GM23338 (cell line): ENCODE measurements around the gene SLIT1. TPM values are rescaled to one million over a fixed set of nuclear protein-coding genes. Genes with fewer than 3 reads are reported as not detected.
A peak's percentile ranks its signal among the peaks of the same experiment; 100 is the strongest.

Experiments used
- ATAC-seq: fragments of 200-7000 bp; cut with Tn5 transposase; 3 replicates; pipeline ENCODE4 v1.9.1; 2020
- DNase-seq: peaks from one replicate; pipeline ENCODE4 v3.0.0-alpha.2; 2015; ENCODE audit warnings: low spot score
- H2AFZ ChIP-seq: fragments of 200-600 bp; sonication (generic); 2 replicates; pipeline ENCODE4 v1.8.0; 2016; ENCODE audit warnings: antibody characterized with exemption, mild to moderate bottlenecking, moderate library complexity
- H3F3A ChIP-seq: fragments of 200-600 bp; sonication (generic); replicated peaks from 2 replicates; pipeline ENCODE4 v1.8.0; 2017; ENCODE audit warnings: antibody characterized with exemption, mixed run types, low read depth
- H3K27ac ChIP-seq: fragments of 200-600 bp; sonication (generic); 2 replicates; pipeline ENCODE4 v1.6.1; 2016; ENCODE audit warnings: low read depth
- H3K27me3 ChIP-seq: fragments of 200-600 bp; sonication (generic); 2 replicates; pipeline ENCODE4 v1.8.0; 2016; ENCODE audit warnings: mild to moderate bottlenecking, mixed run types, moderate library complexity; ENCODE audit not compliant: insufficient read depth
- H3K36me3 ChIP-seq: fragments of 200-600 bp; sonication (generic); 2 replicates; pipeline ENCODE4 v1.8.0; 2016; ENCODE audit warnings: mild to moderate bottlenecking; ENCODE audit not compliant: insufficient read depth
- H3K4me1 ChIP-seq: fragments of 200-600 bp; sonication (generic); 2 replicates; pipeline ENCODE4 v1.8.0; 2016; ENCODE audit warnings: mild to moderate bottlenecking, moderate library complexity; ENCODE audit not compliant: insufficient read depth
- H3K4me2 ChIP-seq: fragments of 200-600 bp; sonication (generic); 2 replicates; pipeline ENCODE4 v1.7.1; 2017; ENCODE audit warnings: mixed run types
- H3K4me3 ChIP-seq: fragments of 200-600 bp; sonication (generic); 2 replicates; pipeline ENCODE4 v1.6.1; 2016; ENCODE audit warnings: mixed run types
- H3K79me2 ChIP-seq: fragments of 200-600 bp; sonication (generic); replicated peaks from 2 replicates; pipeline ENCODE4 v1.8.0; 2017; ENCODE audit warnings: mild to moderate bottlenecking; ENCODE audit not compliant: insufficient read depth
- H3K9me2 ChIP-seq: fragments of 200-600 bp; sonication (generic); 2 replicates; pipeline ENCODE4 v1.8.0; 2017; ENCODE audit not compliant: insufficient read depth
- H4K20me1 ChIP-seq: fragments of 200-600 bp; sonication (generic); replicated peaks from 2 replicates; pipeline ENCODE4 v1.8.0; 2017; ENCODE audit warnings: mild to moderate bottlenecking; ENCODE audit not compliant: insufficient read depth
- H3K27ac Mint-ChIP-seq: 2 replicates; pipeline ENCODE4 v1.8.0; 2020; ENCODE audit warnings: inconsistent platforms, mild to moderate bottlenecking, moderate library complexity, mixed read lengths
- H3K27me3 Mint-ChIP-seq: 3 replicates; pipeline ENCODE4 v1.8.0; 2022; ENCODE audit warnings: low read depth, mild to moderate bottlenecking, moderate library complexity, mixed read lengths, inconsistent platforms; ENCODE audit not compliant: insufficient read depth, poor library complexity
- H3K36me3 Mint-ChIP-seq: 3 replicates; pipeline ENCODE4 v1.8.0; 2021; ENCODE audit warnings: low read depth, mild to moderate bottlenecking, inconsistent platforms, moderate library complexity, mixed read lengths
- H3K4me1 Mint-ChIP-seq: 3 replicates; pipeline ENCODE4 v1.8.0; 2020; ENCODE audit warnings: mild to moderate bottlenecking, inconsistent platforms, mixed read lengths
- H3K4me3 Mint-ChIP-seq: 3 replicates; pipeline ENCODE4 v1.8.0; 2021; ENCODE audit warnings: moderate library complexity, mild to moderate bottlenecking, inconsistent platforms, mixed read lengths
- H3K9me3 Mint-ChIP-seq: 3 replicates; pipeline ENCODE4 v1.8.0; 2020; ENCODE audit warnings: moderate library complexity, mild to moderate bottlenecking, inconsistent platforms, mixed read lengths
- EZH2phosphoT487 ChIP-seq: fragments of 200-600 bp; sonication (generic); IDR thresholded peaks from one replicate; pipeline ENCODE4 v1.8.1; 2018; ENCODE audit warnings: antibody characterized with exemption; ENCODE audit not compliant: unreplicated experiment
- JUNB ChIP-seq: IDR thresholded peaks from one replicate; pipeline ENCODE4 v1.6.1; 2016; ENCODE audit warnings: antibody characterized with exemption; ENCODE audit not compliant: unreplicated experiment
- polyA plus RNA-seq: library from polyadenylated mRNA; unstranded; fragments of >200 nt; fragmentation: Nextera tagmentation; extraction: Ambion mirVana; gene quantifications from 2 replicates; pipeline ENCODE4 v1.2.1, GENCODE V29; 2016
- total RNA-seq: library from RNA; depleted of rRNA; stranded (reverse); fragments of >200 nt; shearing (Covaris generic); gene quantifications from 2 replicates; pipeline ENCODE4 v1.2.3, GENCODE V29; 2014; rRNA removed
- TF ChIP-seq, protein P1 (sequence below), 2 experiments: fragments of 200-600 bp in 1 of 2; sonication (generic) in 1 of 2; conservative IDR thresholded peaks; 2 replicates each; pipeline versions ENCODE4 v1.5.1 to v1.6.1; 2016 to 2017; ENCODE audit warnings: antibody characterized with exemption in 2 of 2, low read depth in 2 of 2, mild to moderate bottlenecking in 2 of 2, moderate library complexity in 1 of 2

Gene SLIT1
- total and polyA plus RNA-seq, 2 experiments from 2014 or later: 0.76 to 1.7 TPM

GRCh38 chr10:96949039-96949683, 236.6 kb downstream of the SLIT1 start:
- no peaks in the 10 kb centered on the region for H3K9me3 Mint-ChIP-seq
- no peaks in the 10 kb centered on the region for H3K9me2 ChIP-seq
- no peak overlapping the region for H3K27ac ChIP-seq
- no peaks in the 10 kb centered on the region; the same call in 1 of the 2 replicates for H4K20me1 ChIP-seq
- ATAC-seq (peak; percentile 41; the same call in 2 of the 3 replicates), DNase-seq (peak; percentile 11)
- no peaks in the 10 kb centered on the region for H3K4me1 ChIP-seq
- H3K4me1 Mint-ChIP-seq: no peaks in the 10 kb centered on the region
- H3K36me3 ChIP-seq: no peaks in the 10 kb centered on the region
- H3K79me2 ChIP-seq: no peaks in the 10 kb centered on the region
- no peak overlapping the region for H2AFZ ChIP-seq
- no peaks in the 10 kb centered on the region for H3F3A ChIP-seq
- TF ChIP-seq, protein P1, sequence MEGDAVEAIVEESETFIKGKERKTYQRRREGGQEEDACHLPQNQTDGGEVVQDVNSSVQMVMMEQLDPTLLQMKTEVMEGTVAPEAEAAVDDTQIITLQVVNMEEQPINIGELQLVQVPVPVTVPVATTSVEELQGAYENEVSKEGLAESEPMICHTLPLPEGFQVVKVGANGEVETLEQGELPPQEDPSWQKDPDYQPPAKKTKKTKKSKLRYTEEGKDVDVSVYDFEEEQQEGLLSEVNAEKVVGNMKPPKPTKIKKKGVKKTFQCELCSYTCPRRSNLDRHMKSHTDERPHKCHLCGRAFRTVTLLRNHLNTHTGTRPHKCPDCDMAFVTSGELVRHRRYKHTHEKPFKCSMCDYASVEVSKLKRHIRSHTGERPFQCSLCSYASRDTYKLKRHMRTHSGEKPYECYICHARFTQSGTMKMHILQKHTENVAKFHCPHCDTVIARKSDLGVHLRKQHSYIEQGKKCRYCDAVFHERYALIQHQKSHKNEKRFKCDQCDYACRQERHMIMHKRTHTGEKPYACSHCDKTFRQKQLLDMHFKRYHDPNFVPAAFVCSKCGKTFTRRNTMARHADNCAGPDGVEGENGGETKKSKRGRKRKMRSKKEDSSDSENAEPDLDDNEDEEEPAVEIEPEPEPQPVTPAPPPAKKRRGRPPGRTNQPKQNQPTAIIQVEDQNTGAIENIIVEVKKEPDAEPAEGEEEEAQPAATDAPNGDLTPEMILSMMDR (conservative IDR thresholded peaks at IDR 0.05; ENCODE audit: low read depth in 2 of 2): peak in 1 of 2 experiments; percentile 35; a peak in 1 of 4 replicates
- TF ChIP-seq EZH2phosphoT487: no peak
- TF ChIP-seq JUNB: no peak
- no peak overlapping the region for H3K27ac Mint-ChIP-seq
- H3K4me3 Mint-ChIP-seq: no peak overlapping the region
- no peaks in the 10 kb centered on the region; the same call in 2 of the 3 replicates for H3K36me3 Mint-ChIP-seq
- no peak overlapping the region for H3K4me3 ChIP-seq
- H3K4me2 ChIP-seq: no peak overlapping the region
- H3K27me3 Mint-ChIP-seq: no peaks in the 10 kb centered on the region
- no peaks in the 10 kb centered on the region for H3K27me3 ChIP-seq

Other genes starting within 250 kb of the SLIT1 start
- 35.9 and 38.8 TPM in 2 replicates for gene ARHGAP19, start 106.7 kb upstream of the SLIT1 start, total RNA-seq
- gene ARHGAP19, start 106.7 kb upstream of the SLIT1 start, polyA plus RNA-seq: 7.6 and 11.5 TPM in 2 replicates
- gene FRAT1, start 133.3 kb upstream of the SLIT1 start, total RNA-seq: 6.1 and 8.5 TPM in 2 replicates
- 1.4 and 1.7 TPM in 2 replicates for gene FRAT1, start 133.3 kb upstream of the SLIT1 start, polyA plus RNA-seq
- 87.5 and 109 TPM in 2 replicates for gene FRAT2, start 148.8 kb upstream of the SLIT1 start, total RNA-seq
- gene FRAT2, start 148.8 kb upstream of the SLIT1 start, polyA plus RNA-seq: 24.5 and 44.0 TPM in 2 replicates
- 62.6 and 66.4 TPM in 2 replicates for gene RRP12, start 215.4 kb upstream of the SLIT1 start, total RNA-seq
- gene RRP12, start 215.4 kb upstream of the SLIT1 start, polyA plus RNA-seq: 49.5 and 53.4 TPM in 2 replicates
- 870 and 930 TPM in 2 replicates for gene PGAM1, start 240.2 kb upstream of the SLIT1 start, total RNA-seq
- 492 and 497 TPM in 2 replicates for gene PGAM1, start 240.2 kb upstream of the SLIT1 start, polyA plus RNA-seq